HG03469 (cell line): ENCODE measurements around the gene SEMA3A.

Experiments
- ATAC-seq: cut with Tn5 transposase; IDR thresholded peaks from one replicate; pipeline ENCODE4 v1.9.1; 2021; ENCODE audit warnings: mild to moderate bottlenecking, moderate library complexity, moderate number of reproducible peaks; ENCODE audit not compliant: unreplicated experiment

SEMA3A gene

GRCh38 chr7:84113906-84114850, 80.4 kb downstream of the SEMA3A start:
- no peak for ATAC-seq

- no peak for ATAC-seq
Observed at GRCh38 chr7:84113286-84113685, 81.3 kb downstream of the SEMA3A start.

GRCh38 chr7:84112771-84113170, 81.8 kb downstream of the SEMA3A start:
- ATAC-seq: no peak

GRCh38 chr7:84111842-84112241, 82.7 kb downstream of the SEMA3A start:
- ATAC-seq: no peak

GRCh38 chr7:84110400-84110799, 84.2 kb downstream of the SEMA3A start:
- ATAC-seq: no peak

GRCh38 chr7:84108787-84109186, 85.8 kb downstream of the SEMA3A start:
- ATAC-seq: no peak

GRCh38 chr7:84108119-84108518, 86.5 kb downstream of the SEMA3A start:
- no peak for ATAC-seq

- no peak for ATAC-seq
Observed at GRCh38 chr7:84107259-84107658, 87.3 kb downstream of the SEMA3A start.

GRCh38 chr7:84106291-84106690, 88.3 kb downstream of the SEMA3A start:
- no peak for ATAC-seq

- no peak for ATAC-seq
Observed at GRCh38 chr7:84105586-84105985, 89.0 kb downstream of the SEMA3A start.

GRCh38 chr7:84104826-84105225, 89.8 kb downstream of the SEMA3A start:
- no peak for ATAC-seq

GRCh38 chr7:84102213-84102612, 92.4 kb downstream of the SEMA3A start:
- ATAC-seq: no peak

- no peak for ATAC-seq
Observed at GRCh38 chr7:84100866-84101265, 93.7 kb downstream of the SEMA3A start.

GRCh38 chr7:84095971-84096370, 98.6 kb downstream of the SEMA3A start:
- no peak for ATAC-seq

- no peak for ATAC-seq
Observed at GRCh38 chr7:84092207-84092606, 102.4 kb downstream of the SEMA3A start.

- no peak for ATAC-seq
Observed at GRCh38 chr7:84091318-84091717, 103.3 kb downstream of the SEMA3A start.

GRCh38 chr7:84088802-84089201, 105.8 kb downstream of the SEMA3A start:
- ATAC-seq: no peak

GRCh38 chr7:84085998-84086397, 108.6 kb downstream of the SEMA3A start:
- no peak for ATAC-seq

GRCh38 chr7:84085147-84085546, 109.4 kb downstream of the SEMA3A start:
- ATAC-seq: no peak

- no peak for ATAC-seq
Observed at GRCh38 chr7:84083846-84084245, 110.7 kb downstream of the SEMA3A start.

- no peak for ATAC-seq
Observed at GRCh38 chr7:84081973-84082522, 112.5 kb downstream of the SEMA3A start.

GRCh38 chr7:84077336-84077735, 117.3 kb downstream of the SEMA3A start:
- no peak for ATAC-seq
